HepG2 (cell line): ENCODE data around the gene SH3BGRL2. TPM values are rescaled to one million over a fixed set of nuclear protein-coding genes. Genes with fewer than 3 reads are reported as not detected.

Experiments
- ASH2L ChIP-seq: fragments of 300-600, 200-600 bp; sonication (generic); IDR thresholded peaks from 2 replicates; pipeline ENCODE4 v1.7.0; 2017; ENCODE audit warnings: low read depth, mild to moderate bottlenecking, moderate library complexity, mixed read lengths, low read length; ENCODE audit not compliant: insufficient read length
- HOXA3 ChIP-seq: sonication (generic); formaldehyde crosslinking; IDR thresholded peaks from 2 replicates; pipeline ENCODE4 v1.5.0; 2020; ENCODE audit warnings: missing genetic modification reagents
- KLF16 ChIP-seq, 2 experiments: sonication (generic) in 1 of 2; formaldehyde crosslinking in 1 of 2; IDR thresholded peaks; 2 replicates each; pipeline versions ENCODE4 v1.6.1 to v1.8.0; 2016 to 2023; ENCODE audit warnings: missing genetic modification reagents in 2 of 2, missing compliant biosample characterization in 1 of 2
- SALL1 ChIP-seq: sonication (generic); formaldehyde crosslinking; IDR thresholded peaks from 2 replicates; pipeline ENCODE4 v1.8.0; 2022; ENCODE audit warnings: mild to moderate bottlenecking, missing genetic modification reagents
- ZKSCAN8 ChIP-seq: IDR thresholded peaks from 2 replicates; pipeline ENCODE4 v1.6.1; 2016; ENCODE audit warnings: borderline replicate concordance, missing genetic modification reagents, missing compliant biosample characterization
- ZNF317 ChIP-seq: sonication (generic); formaldehyde crosslinking; IDR thresholded peaks from 2 replicates; pipeline ENCODE4 v1.5.0; 2020; ENCODE audit warnings: mild to moderate bottlenecking, missing genetic modification reagents
- ZNF501 ChIP-seq: sonication (generic); formaldehyde crosslinking; IDR thresholded peaks from 2 replicates; pipeline ENCODE4 v1.5.1; 2020; ENCODE audit warnings: mild to moderate bottlenecking, moderate library complexity, missing genetic modification reagents
- polyA plus RNA-seq, 8 experiments: library from polyadenylated mRNA; depleted of rRNA in 3 of 8; stranded (reverse) in 7 of 8; unstranded in 1 of 8; fragments of >200 nt; fragmentation: Illumina TruSeq in 4 of 8; extraction: Trizol in 4 of 8; gene quantifications; 2 replicates each; pipeline versions ENCODE4 v1.2.1 to v1.2.3, GENCODE V29; 2011 to 2016; ENCODE audit warnings: low read depth in 4 of 8, missing spikeins in 1 of 8, mixed read lengths in 1 of 8; ENCODE audit not compliant: insufficient read depth in 1 of 8
- total RNA-seq, 5 experiments: library from RNA; depleted of rRNA; stranded (reverse); fragments of >200 nt; fragmentation: Illumina TruSeq; extraction: Trizol; gene quantifications; 2 replicates each; pipeline ENCODE4 v1.2.3, GENCODE V29; 2016; ENCODE audit warnings: low read depth in 1 of 5
- TF ChIP-seq, protein P1 (sequence below): sonication (generic); formaldehyde crosslinking; IDR thresholded peaks from 2 replicates; pipeline ENCODE4 v1.4.0; 2020; ENCODE audit warnings: missing genetic modification reagents
- TF ChIP-seq, protein P2 (sequence below): IDR thresholded peaks from 2 replicates; pipeline ENCODE4 v1.6.1; 2018; ENCODE audit warnings: missing genetic modification reagents, mild to moderate bottlenecking, missing compliant biosample characterization
- TF ChIP-seq, protein P3 (sequence below): sonication (generic); formaldehyde crosslinking; IDR thresholded peaks from 2 replicates; pipeline ENCODE4 v1.9.0; 2021; ENCODE audit warnings: mild to moderate bottlenecking, missing genetic modification reagents
- TF ChIP-seq, protein P4 (sequence below): sonication (generic); formaldehyde crosslinking; IDR thresholded peaks from 2 replicates; pipeline ENCODE4 v1.5.0; 2020; ENCODE audit warnings: mild to moderate bottlenecking, missing genetic modification reagents, borderline replicate concordance

The SH3BGRL2 gene
- total and polyA plus RNA-seq, 2 of the 13 experiments (the other 11 are each of a cell fraction or from before 2014, with no cell fraction given): 10.9 to 28.8 TPM

DNA sequence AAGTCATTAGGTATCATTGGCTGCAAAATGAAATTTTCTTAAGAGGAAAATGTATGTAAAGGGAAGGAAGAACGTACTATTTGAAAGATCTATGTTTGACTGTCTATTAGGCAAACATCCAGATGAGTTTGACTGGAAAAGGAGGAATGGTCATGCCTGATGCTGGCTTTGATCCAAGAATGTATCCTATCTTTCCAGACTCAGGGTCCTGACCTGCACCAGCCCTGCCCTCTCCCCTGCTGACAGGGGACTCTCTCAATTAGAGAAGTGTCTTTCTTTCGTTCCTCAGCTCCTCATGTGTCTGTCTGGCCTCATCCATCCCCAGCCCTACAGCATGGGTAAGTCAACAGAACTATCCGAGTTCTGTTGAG, 21.9 kb upstream of the SH3BGRL2 start (continued):
- TF ChIP-seq ASH2L (peak; percentile 44), ZNF501 (CRISPR knock-in tag) (0 out of 2 replicates have a peak, but pooled peaks have one; percentile 57), KLF16 (CRISPR knock-in tag; IDR thresholded peaks at IDR 0.05) (peak in 1 of 2 experiments; percentile 69; a peak in 1 of 4 replicates), ZKSCAN8 (peak; percentile 6; the same call in 1 of the 2 replicates), SALL1 (CRISPR knock-in tag) (0 out of 2 replicates have a peak, but pooled peaks have one; percentile 1), ZNF317 (CRISPR knock-in tag) (peak; percentile 1; the same call in 1 of the 2 replicates), HOXA3 (CRISPR knock-in tag) (peak; percentile 2; the same call in 1 of the 2 replicates)
- TF ChIP-seq, protein P1, sequence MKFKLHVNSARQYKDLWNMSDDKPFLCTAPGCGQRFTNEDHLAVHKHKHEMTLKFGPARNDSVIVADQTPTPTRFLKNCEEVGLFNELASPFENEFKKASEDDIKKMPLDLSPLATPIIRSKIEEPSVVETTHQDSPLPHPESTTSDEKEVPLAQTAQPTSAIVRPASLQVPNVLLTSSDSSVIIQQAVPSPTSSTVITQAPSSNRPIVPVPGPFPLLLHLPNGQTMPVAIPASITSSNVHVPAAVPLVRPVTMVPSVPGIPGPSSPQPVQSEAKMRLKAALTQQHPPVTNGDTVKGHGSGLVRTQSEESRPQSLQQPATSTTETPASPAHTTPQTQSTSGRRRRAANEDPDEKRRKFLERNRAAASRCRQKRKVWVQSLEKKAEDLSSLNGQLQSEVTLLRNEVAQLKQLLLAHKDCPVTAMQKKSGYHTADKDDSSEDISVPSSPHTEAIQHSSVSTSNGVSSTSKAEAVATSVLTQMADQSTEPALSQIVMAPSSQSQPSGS: 0 out of 2 replicates have a peak, but pooled peaks have one; percentile 3
- TF ChIP-seq, protein P2, sequence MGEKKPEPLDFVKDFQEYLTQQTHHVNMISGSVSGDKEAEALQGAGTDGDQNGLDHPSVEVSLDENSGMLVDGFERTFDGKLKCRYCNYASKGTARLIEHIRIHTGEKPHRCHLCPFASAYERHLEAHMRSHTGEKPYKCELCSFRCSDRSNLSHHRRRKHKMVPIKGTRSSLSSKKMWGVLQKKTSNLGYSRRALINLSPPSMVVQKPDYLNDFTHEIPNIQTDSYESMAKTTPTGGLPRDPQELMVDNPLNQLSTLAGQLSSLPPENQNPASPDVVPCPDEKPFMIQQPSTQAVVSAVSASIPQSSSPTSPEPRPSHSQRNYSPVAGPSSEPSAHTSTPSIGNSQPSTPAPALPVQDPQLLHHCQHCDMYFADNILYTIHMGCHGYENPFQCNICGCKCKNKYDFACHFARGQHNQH (CRISPR knock-in tag): peak; percentile 27; the same call in 1 of the 2 replicates
- TF ChIP-seq, protein P3, sequence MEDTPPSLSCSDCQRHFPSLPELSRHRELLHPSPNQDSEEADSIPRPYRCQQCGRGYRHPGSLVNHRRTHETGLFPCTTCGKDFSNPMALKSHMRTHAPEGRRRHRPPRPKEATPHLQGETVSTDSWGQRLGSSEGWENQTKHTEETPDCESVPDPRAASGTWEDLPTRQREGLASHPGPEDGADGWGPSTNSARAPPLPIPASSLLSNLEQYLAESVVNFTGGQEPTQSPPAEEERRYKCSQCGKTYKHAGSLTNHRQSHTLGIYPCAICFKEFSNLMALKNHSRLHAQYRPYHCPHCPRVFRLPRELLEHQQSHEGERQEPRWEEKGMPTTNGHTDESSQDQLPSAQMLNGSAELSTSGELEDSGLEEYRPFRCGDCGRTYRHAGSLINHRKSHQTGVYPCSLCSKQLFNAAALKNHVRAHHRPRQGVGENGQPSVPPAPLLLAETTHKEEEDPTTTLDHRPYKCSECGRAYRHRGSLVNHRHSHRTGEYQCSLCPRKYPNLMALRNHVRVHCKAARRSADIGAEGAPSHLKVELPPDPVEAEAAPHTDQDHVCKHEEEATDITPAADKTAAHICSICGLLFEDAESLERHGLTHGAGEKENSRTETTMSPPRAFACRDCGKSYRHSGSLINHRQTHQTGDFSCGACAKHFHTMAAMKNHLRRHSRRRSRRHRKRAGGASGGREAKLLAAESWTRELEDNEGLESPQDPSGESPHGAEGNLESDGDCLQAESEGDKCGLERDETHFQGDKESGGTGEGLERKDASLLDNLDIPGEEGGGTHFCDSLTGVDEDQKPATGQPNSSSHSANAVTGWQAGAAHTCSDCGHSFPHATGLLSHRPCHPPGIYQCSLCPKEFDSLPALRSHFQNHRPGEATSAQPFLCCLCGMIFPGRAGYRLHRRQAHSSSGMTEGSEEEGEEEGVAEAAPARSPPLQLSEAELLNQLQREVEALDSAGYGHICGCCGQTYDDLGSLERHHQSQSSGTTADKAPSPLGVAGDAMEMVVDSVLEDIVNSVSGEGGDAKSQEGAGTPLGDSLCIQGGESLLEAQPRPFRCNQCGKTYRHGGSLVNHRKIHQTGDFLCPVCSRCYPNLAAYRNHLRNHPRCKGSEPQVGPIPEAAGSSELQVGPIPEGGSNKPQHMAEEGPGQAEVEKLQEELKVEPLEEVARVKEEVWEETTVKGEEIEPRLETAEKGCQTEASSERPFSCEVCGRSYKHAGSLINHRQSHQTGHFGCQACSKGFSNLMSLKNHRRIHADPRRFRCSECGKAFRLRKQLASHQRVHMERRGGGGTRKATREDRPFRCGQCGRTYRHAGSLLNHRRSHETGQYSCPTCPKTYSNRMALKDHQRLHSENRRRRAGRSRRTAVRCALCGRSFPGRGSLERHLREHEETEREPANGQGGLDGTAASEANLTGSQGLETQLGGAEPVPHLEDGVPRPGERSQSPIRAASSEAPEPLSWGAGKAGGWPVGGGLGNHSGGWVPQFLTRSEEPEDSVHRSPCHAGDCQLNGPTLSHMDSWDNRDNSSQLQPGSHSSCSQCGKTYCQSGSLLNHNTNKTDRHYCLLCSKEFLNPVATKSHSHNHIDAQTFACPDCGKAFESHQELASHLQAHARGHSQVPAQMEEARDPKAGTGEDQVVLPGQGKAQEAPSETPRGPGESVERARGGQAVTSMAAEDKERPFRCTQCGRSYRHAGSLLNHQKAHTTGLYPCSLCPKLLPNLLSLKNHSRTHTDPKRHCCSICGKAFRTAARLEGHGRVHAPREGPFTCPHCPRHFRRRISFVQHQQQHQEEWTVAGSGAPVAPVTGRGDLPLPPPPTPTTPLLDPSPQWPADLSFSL (CRISPR knock-in tag): no peak
- TF ChIP-seq, protein P4, sequence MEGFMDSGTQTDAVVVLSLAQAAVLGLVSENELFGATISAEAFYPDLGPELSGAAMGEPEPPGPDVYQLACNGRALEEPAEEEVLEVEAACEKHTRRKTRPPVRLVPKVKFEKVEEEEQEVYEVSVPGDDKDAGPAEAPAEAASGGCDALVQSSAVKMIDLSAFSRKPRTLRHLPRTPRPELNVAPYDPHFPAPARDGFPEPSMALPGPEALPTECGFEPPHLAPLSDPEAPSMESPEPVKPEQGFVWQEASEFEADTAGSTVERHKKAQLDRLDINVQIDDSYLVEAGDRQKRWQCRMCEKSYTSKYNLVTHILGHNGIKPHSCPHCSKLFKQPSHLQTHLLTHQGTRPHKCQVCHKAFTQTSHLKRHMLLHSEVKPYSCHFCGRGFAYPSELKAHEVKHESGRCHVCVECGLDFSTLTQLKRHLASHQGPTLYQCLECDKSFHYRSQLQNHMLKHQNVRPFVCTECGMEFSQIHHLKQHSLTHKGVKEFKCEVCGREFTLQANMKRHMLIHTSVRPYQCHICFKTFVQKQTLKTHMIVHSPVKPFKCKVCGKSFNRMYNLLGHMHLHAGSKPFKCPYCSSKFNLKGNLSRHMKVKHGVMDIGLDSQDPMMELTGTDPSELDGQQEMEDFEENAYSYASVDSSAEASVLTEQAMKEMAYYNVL (CRISPR knock-in tag): peak; percentile 49; the same call in 1 of the 2 replicates
